HepG2 (cell line): ENCODE measurements around the gene PANK2. TPM values are rescaled to one million over a fixed set of nuclear protein-coding genes. Genes with fewer than 3 reads are reported as not detected.

Source experiments
- ATAC-seq: fragments of 200-7000 bp; cut with Tn5 transposase; 3 replicates; pipeline ENCODE4 v1.9.1; 2020; ENCODE audit warnings: mild to moderate bottlenecking, moderate library complexity
- BruUV-seq: library from RNA; stranded (reverse); fragments of 400-500 nt; replicated peaks from 2 replicates; lab custom pipeline; 2021; lab: Mats Ljungman, UMichigan
- CTCF ChIA-PET: fragments of 300-600 bp; formaldehyde crosslinking; extraction: SDS; loops from one replicate; lab custom pipeline; 2021; ENCODE audit warnings: low total read pairs, inconsistent platforms, low intra/inter-chr PET ratio; lab: Yijun Ruan, JAX
- POLR2A ChIA-PET: fragments of 350-600 bp; sonication (Branson Sonifier 250); formaldehyde crosslinking; loops from one replicate; lab custom pipeline; 2020; ENCODE audit warnings: antibody characterized with exemption, inconsistent platforms; lab: Yijun Ruan, JAX
- DNase-seq: peaks from one replicate; pipeline ENCODE4 v3.0.0-alpha.2; 2015; ENCODE audit warnings: low spot score
- FAIRE-seq: peaks from 3 replicates; lab custom pipeline; 2011; peaks lifted over from hg19 to GRCh38; lab: Jason Lieb, UNC
- H2AFZ ChIP-seq: one replicate; pipeline ENCODE4 v1.6.1; 2011; ENCODE audit warnings: low read length, inconsistent platforms
- H3K27ac ChIP-seq: fragments of 300-600 bp; 3 replicates; pipeline ENCODE4 v1.8.0; 2011; ENCODE audit warnings: mixed run types, mild to moderate bottlenecking, mixed read lengths, low read length, inconsistent platforms; ENCODE audit not compliant: insufficient read depth; ENCODE audit errors: extremely low read length
- H3K27me3 ChIP-seq, 2 experiments: fragments of 200-600 bp in 1 of 2; 2 replicates in 1 of 2; 3 replicates in 1 of 2; pipeline versions ENCODE4 v1.6.0 to v1.8.0; 2011; ENCODE audit warnings: low read length in 2 of 2, mild to moderate bottlenecking in 2 of 2, moderate library complexity in 2 of 2, inconsistent platforms in 1 of 2; ENCODE audit not compliant: insufficient read depth in 2 of 2, control insufficient read depth in 1 of 2
- H3K36me3 ChIP-seq, 2 experiments: fragments of 200-600 bp in 1 of 2; replicated peaks in 1 of 2; 2 replicates in 1 of 2; 3 replicates in 1 of 2; pipeline versions ENCODE4 v1.5.1 to v1.8.0; 2011; ENCODE audit warnings: low read length in 2 of 2, inconsistent platforms in 1 of 2; ENCODE audit not compliant: insufficient read depth in 2 of 2, control insufficient read depth in 1 of 2
- H3K4me1 ChIP-seq: 2 replicates; pipeline ENCODE4 v1.5.1; 2012; ENCODE audit warnings: low read length, inconsistent platforms; ENCODE audit not compliant: insufficient read depth
- H3K4me2 ChIP-seq: 2 replicates; pipeline ENCODE4 v1.6.0; 2011; ENCODE audit warnings: low read depth, low read length, inconsistent platforms
- H3K4me3 ChIP-seq, 3 experiments: fragments of 200-600 bp in 1 of 3; sonication (generic), shearing (Covaris generic) in 1 of 3; replicated peaks in 1 of 3; 2 replicates each; pipeline ENCODE4 v1.5.1; 2011 to 2016; ENCODE audit warnings: low read length in 3 of 3, inconsistent platforms in 2 of 3, low read depth in 2 of 3, mild to moderate bottlenecking in 2 of 3, control low read depth in 1 of 3, mixed read lengths in 1 of 3; ENCODE audit not compliant: insufficient read depth in 1 of 3
- H3K79me2 ChIP-seq: one replicate; pipeline ENCODE4 v1.6.1; 2011; ENCODE audit warnings: low read length, inconsistent platforms; ENCODE audit not compliant: insufficient read depth
- H3K9ac ChIP-seq: 2 replicates; pipeline ENCODE4 v1.6.0; 2011; ENCODE audit warnings: mild to moderate bottlenecking, low read depth, low read length, inconsistent platforms; ENCODE audit not compliant: insufficient read depth
- H3K9me3 ChIP-seq: 2 replicates; pipeline ENCODE4 v1.5.1; 2012; ENCODE audit warnings: mild to moderate bottlenecking, low read length
- H4K20me1 ChIP-seq: 2 replicates; pipeline ENCODE4 v1.6.0; 2011; ENCODE audit warnings: inconsistent platforms, mild to moderate bottlenecking, low read length, moderate library complexity; ENCODE audit not compliant: insufficient read depth
- CHD4 ChIP-seq: fragments of 200-600 bp; sonication (generic); IDR thresholded peaks from 2 replicates; pipeline ENCODE4 v1.7.0; 2017; ENCODE audit warnings: mild to moderate bottlenecking, low read length, borderline replicate concordance
- ETV5 ChIP-seq: IDR thresholded peaks from 2 replicates; pipeline ENCODE4 v1.6.1; 2018; ENCODE audit warnings: missing biosample characterization, missing genetic modification reagents, inconsistent platforms, borderline replicate concordance
- HOXA9 ChIP-seq: sonication (generic); formaldehyde crosslinking; IDR thresholded peaks from 2 replicates; pipeline ENCODE4 v1.8.1; 2022; ENCODE audit warnings: missing genetic modification reagents, mild to moderate bottlenecking, moderate library complexity, borderline replicate concordance
- MAFF ChIP-seq: IDR thresholded peaks from 2 replicates; pipeline ENCODE4 v1.6.1; 2011; ENCODE audit warnings: low read depth, low read length, improper control_type of control experiment
- PCBP1 ChIP-seq: fragments of 200-400 bp; formaldehyde crosslinking; IDR thresholded peaks from 2 replicates; pipeline ENCODE4 v1.6.1; 2017; ENCODE audit warnings: mild to moderate bottlenecking, low read depth, low read length, borderline replicate concordance
- POGK ChIP-seq: sonication (generic); formaldehyde crosslinking; conservative IDR thresholded peaks from 2 replicates; pipeline ENCODE4 v1.8.0; 2022; ENCODE audit warnings: mild to moderate bottlenecking, moderate library complexity, missing genetic modification reagents
- RBAK ChIP-seq: sonication (generic); formaldehyde crosslinking; IDR thresholded peaks from 2 replicates; pipeline ENCODE4 v1.5.1; 2020; ENCODE audit warnings: mild to moderate bottlenecking, missing genetic modification reagents
- SPEN ChIP-seq: sonication (generic); formaldehyde crosslinking; IDR thresholded peaks from 2 replicates; pipeline ENCODE4 v1.5.1; 2020; ENCODE audit warnings: low read depth, mild to moderate bottlenecking, missing genetic modification reagents
- TAF15 ChIP-seq: fragments of 200-400 bp; formaldehyde crosslinking; IDR thresholded peaks from one replicate; pipeline ENCODE4 v1.6.1; 2018; ENCODE audit warnings: mild to moderate bottlenecking, low read depth, low read length; ENCODE audit not compliant: poor library complexity, severe bottlenecking
- TCF7L2 ChIP-seq: IDR thresholded peaks from 2 replicates; pipeline ENCODE4 v1.6.1; 2011; ENCODE audit warnings: mild to moderate bottlenecking, low read depth, low read length, moderate library complexity
- ZBTB44 ChIP-seq: sonication (generic); formaldehyde crosslinking; IDR thresholded peaks from 2 replicates; pipeline ENCODE4 v1.4.0; 2020; ENCODE audit warnings: missing genetic modification reagents
- ZNF12 ChIP-seq: sonication (generic); formaldehyde crosslinking; IDR thresholded peaks from 2 replicates; pipeline ENCODE4 v1.5.0; 2020; ENCODE audit warnings: missing genetic modification reagents
- ZNF335 ChIP-seq: sonication (generic); formaldehyde crosslinking; IDR thresholded peaks from 2 replicates; pipeline ENCODE4 v1.4.0; 2020; ENCODE audit warnings: missing genetic modification reagents
- ZNF598 ChIP-seq: sonication (generic); formaldehyde crosslinking; IDR thresholded peaks from 2 replicates; pipeline ENCODE4 v1.5.1; 2020; ENCODE audit warnings: mild to moderate bottlenecking, missing genetic modification reagents, borderline replicate concordance
- ZNF639 ChIP-seq: conservative IDR thresholded peaks from 2 replicates; pipeline ENCODE4 v1.6.1; 2018; ENCODE audit warnings: missing genetic modification reagents
- WGBS: methylation state at CpG from one replicate; pipeline ENCODE4 v1.1.6; 2017; ENCODE audit warnings: low lambda C conversion rate; 5-methylcytosine and 5-hydroxymethylcytosine counted together
- in situ Hi-C: cut with HindIII; loops from 2 replicates; pipeline ENCODE4 v1.10.0; 2017; ENCODE audit warnings: low pct_unique_long_range_greater_than_20kb; ENCODE audit not compliant: extremely low pct_ligation_motif_present
- intact Hi-C: fragments of 100-400 bp; cut with micrococcal nuclease; formaldehyde crosslinking; loops from one replicate; pipeline ENCODE4 v1.10.0; 2022; ENCODE audit not compliant: unreplicated experiment
- polyA plus RNA-seq, 8 experiments: library from polyadenylated mRNA; depleted of rRNA in 3 of 8; stranded (reverse) in 7 of 8; unstranded in 1 of 8; fragments of >200 nt; fragmentation: Illumina TruSeq in 4 of 8; extraction: Trizol in 4 of 8; gene quantifications; 2 replicates each; pipeline versions ENCODE4 v1.2.1 to v1.2.3, GENCODE V29; 2011 to 2016; ENCODE audit warnings: low read depth in 4 of 8, missing spikeins in 1 of 8, mixed read lengths in 1 of 8; ENCODE audit not compliant: insufficient read depth in 1 of 8
- total RNA-seq, 5 experiments: library from RNA; depleted of rRNA; stranded (reverse); fragments of >200 nt; fragmentation: Illumina TruSeq; extraction: Trizol; gene quantifications; 2 replicates each; pipeline ENCODE4 v1.2.3, GENCODE V29; 2016; ENCODE audit warnings: low read depth in 1 of 5

PANK2 gene
- total and polyA plus RNA-seq, 2 of the 13 experiments (the other 11 are each of a cell fraction or from before 2014, with no cell fraction given) = 39.2 to 123 TPM

DNA sequence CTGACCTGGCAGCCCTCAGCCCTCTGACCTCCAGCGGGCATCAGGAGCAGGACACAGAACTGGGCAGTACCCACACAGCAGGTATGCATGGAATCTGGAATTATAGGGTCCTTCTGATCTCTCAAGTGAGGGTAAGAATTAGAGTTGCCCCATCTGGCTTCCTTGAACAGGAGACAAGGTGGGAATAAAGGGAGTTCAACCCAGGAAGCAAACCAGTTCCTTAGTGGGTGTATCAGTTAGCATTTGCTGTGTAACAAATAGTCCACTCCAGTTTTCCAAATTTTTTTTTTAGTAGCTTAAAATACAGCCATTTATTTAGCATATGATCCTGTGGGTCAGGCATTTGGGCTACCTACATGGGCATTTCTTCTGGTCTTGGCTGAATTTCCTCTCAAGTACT lies 26.9 kb upstream of the PANK2 start:
- Histone ChIP-seq H3K79me2 (no peaks in the 10 kb centered on the region), H3K4me3 (no peak overlapping the region), H2AFZ (no peak overlapping the region), H4K20me1 (no peaks in the 10 kb centered on the region), H3K27me3 (no peaks in the 10 kb centered on the region), H3K9me3 (no peaks in the 10 kb centered on the region), H3K4me1 (peaks cover 8% of the 10 kb centered on the region; the same call in 1 of the 2 replicates), H3K36me3 (peaks cover 65 to 73% of the 10 kb centered on the region in 2 experiments), H3K9ac (no peak overlapping the region), H3K4me2 (no peak overlapping the region), H3K27ac (no peak overlapping the region)
- no peak for ATAC-seq
- WGBS = 100% methylated on average over 1 of the region's 1 CpG
- FAIRE-seq = no peak
- POLR2A ChIA-PET = no interaction called here
- TF ChIP-seq PCBP1 (no peak), ZNF12 (CRISPR knock-in tag) (peak; percentile 73; the same call in 1 of the 2 replicates), ZNF598 (CRISPR knock-in tag) (no peak), CHD4 (peak; percentile 78; the same call in 1 of the 2 replicates), MAFF (no peak), RBAK (CRISPR knock-in tag) (peak; percentile 96), SPEN (CRISPR knock-in tag) (no peak), TAF15 (no peak), HOXA9 (0 out of 2 replicates have a peak, but pooled peaks have one; percentile 36), ZBTB44 (CRISPR knock-in tag) (no peak), ETV5 (CRISPR knock-in tag) (no peak), ZNF639 (CRISPR knock-in tag) (no peak), POGK (CRISPR knock-in tag) (no peak), TCF7L2 (no peak), ZNF335 (CRISPR knock-in tag) (no peak)
- BruUV-seq = no TSS peak
- no peak for DNase-seq
- intact Hi-C loops = no loop called here
- CTCF ChIA-PET = no interaction called here
- in situ Hi-C loops = no loop called here
